Inflammatory macrophage (primary cell): ENCODE data around the gene HS6ST1.

Experiments
- DNase-seq, 2 donors: peaks; one replicate each; pipeline ENCODE4 v3.0.0-alpha.2; 2020 to 2022
- total RNA-seq, 18 experiments: gene quantifications; one replicate each; lab custom pipeline; 2026; ENCODE audit warnings: mixed read lengths in 6 of 18, inconsistent platforms in 2 of 18; lab: John Stamatoyannopoulos, UW

HS6ST1 gene
- total RNA-seq = 5.7 to 127 (median 51.1) reads per million in 18 experiments

DNA sequence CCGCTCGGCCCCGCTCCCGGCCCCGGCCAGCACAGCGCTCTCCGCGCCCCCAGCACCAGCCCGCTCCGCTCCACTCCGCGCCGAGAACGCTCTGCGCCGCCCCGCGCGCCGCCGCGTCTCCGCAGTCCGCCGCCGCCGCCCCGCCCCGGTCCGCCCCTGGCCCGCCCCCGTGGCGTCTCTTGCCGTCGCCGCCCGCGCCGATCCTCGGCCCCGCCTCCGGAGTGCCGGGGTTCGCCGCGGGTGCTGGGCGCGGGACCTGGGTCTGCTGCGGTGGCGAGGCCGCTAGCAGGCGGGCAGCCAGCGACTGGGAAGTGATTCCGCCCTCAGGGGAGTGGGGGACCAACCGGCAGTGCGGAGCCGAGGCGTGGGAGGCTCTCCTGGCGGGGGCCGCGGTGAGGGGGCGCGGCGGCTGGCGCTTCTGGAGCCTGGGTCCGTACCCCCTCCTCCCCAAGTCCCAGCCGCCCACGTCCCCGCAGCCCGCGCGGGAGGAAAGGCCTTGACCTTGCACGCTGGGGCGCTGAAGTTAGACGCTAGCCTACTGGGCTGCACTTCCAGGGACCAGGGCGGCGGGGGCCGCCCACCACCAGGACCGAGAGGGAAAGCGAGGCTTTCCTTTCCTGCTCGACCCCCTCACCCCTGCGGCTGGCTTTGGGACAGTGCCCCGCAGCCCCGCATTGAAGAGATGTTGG, at the start of gene HS6ST1:
Gene HS6ST1, minus strand, starts transcription at position 93 of the 689 bp plus-strand sequence. CDS start 305 bp downstream, outside the sequence.
- peak; percentile 70 to 83 for DNase-seq

- no peak for DNase-seq
Measured at GRCh38 chr2:128367601-128368359, 49.1 kb upstream of the HS6ST1 start.

- no peak for DNase-seq
Measured at GRCh38 chr2:128366713-128367511, 48.2 kb upstream of the HS6ST1 start.

DNA sequence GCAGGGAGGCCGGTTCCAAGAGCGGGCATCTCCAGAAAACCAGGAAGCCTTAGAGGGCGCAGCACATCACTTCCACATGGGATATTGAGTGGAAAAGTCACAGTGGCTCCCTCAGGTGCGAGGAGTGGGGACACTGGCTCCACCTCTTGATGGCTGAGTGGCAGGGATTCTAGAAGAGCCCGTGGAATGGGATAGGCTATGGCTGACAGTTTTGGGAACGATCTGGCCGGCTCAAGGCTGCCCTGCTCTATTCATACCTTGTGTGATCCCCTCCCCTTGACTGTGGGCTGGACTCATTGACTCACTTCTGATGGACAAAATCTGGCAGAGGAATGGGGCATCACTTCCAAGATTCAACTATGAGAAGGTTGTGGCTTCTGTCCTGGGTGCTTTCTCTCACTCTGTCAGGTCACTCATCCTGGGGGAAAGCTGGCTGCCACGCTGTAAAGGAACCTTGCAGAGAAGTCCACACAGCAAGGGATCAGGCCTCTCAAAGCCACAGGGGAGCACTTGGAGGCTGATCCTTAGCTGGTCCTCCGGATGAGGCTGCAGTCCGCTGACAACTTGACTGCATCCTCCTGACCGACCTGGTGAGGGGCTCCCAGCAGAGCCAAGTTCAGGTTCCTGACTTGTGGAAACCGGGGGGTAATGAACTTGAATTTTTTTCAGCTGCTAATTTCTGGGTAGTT, 46.7 kb upstream of the HS6ST1 start:
- no peak for DNase-seq

- DNase-seq = no peak
Measured at GRCh38 chr2:128364441-128364911, 45.8 kb upstream of the HS6ST1 start.

- DNase-seq = no peak
Measured at GRCh38 chr2:128363934-128364361, 45.3 kb upstream of the HS6ST1 start.

GRCh38 chr2:128362889-128363228, 44.2 kb upstream of the HS6ST1 start:
- DNase-seq = no peak

GRCh38 chr2:128362176-128362888, 43.7 kb upstream of the HS6ST1 start:
- no peak for DNase-seq

DNA sequence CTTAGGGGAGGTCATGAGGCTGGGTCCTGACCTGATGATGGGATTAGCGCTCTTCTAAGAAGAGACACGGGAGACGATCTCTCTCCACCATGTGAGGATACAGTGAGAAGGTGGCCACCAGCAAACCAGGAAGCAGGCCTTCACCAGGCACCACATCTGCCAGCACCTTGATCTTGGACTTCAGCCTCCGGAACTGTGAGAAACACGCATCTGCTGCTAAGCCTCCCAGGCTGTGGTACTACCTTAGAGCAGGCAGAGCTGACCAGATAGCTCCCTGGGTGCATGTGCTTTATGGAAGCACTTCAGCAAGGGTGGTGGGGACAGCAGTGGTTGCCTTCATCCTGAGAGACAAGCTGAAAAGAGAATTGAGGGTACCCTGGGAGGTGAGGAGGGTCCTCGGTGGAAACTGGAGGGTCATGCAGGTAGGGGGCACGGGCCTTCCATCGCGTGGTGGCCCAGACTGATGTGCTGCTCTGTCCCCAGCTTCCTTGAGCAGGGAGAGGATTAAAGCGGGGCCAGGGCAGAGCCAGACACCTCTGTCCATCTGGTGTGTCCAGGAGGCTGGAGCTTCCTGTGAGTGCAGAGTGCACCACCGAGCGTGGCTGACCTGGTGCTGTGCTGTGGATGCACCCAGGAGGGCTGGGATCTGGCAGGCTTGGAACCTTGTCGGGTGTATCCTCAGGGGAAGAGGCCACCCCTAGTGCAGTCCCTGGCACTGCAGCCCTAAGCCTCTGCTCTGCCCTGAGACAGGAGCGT, 42.9 kb upstream of the HS6ST1 start:
- DNase-seq = no peak

DNA sequence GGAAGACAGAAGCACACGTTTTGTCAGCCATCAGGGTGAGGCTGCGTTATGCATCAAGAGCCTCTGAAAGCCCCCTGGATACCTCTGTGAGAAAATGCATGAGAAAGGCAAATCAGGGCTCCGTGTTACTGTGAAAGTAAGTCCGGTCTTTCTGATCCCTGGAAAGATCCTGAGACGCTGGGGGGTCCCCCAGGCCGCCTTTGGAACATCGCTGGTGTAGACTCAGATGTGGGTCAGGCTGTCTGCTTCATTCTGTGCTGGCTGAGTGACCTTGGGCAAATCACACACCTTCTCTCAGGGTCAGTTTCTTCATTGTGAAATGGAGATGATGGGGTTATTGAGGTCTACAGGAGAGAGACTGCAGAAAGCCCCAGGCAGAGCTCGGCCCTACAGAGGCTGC, 42.0 kb upstream of the HS6ST1 start:
- no peak for DNase-seq

DNA sequence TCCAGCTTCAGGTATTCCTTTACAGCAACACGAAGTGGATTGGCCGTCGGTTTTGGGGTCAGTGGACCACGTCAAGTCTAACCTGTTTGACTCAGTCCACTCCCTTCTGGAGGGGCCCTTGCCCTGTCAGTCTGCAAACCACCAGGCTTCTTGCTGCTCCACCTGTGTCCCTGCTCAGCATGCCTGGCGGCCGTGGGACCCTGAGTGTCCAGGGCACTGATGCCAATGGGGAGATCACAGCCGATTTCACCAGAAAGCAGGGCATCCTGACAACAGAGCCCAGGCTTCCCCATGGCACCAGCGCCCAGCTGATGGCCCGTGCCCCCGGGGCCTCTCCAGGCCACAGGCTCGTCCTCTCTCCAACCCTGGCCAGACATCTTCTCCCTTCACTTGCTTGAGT, 41.2 kb upstream of the HS6ST1 start:
- no peak for DNase-seq

DNA sequence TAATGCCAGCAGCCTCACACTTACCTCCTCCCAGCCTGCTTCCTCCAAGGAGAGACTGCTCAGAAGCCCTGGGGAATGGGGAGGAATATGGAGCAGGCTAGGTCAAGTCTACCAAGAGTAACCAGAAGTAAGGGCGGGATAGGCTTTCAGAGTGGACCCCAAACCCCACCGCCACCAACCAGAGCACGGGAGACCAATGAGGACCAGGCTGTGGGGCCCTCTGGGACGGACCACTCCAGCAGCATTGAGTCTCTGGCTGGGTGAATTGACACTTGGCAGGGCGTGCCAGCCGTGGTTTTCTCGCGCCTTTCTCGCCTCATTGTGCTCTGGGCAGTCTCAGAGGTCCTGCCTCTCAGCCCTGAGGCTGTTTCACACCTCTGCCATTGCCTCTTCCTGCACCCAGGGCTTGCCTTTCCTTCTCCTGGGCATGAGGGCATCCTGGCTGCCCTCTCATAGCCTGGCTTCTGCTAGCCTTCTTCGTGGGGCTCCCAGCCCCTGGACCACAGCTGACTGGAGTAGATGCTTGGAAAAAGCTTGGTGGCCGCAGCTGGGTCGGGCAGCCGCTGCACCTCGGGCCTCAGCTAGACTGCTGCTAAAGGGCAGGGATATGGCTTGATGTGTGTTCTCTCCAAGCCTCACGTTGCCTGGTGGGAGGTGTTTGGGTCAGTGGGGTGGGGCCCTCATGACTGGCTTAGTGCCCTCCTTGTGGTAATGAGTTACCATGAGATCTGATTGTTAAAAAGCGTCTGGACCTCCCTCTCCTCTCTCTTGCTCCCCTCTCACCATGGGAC, 40.5 kb upstream of the HS6ST1 start:
- DNase-seq = no peak

DNA sequence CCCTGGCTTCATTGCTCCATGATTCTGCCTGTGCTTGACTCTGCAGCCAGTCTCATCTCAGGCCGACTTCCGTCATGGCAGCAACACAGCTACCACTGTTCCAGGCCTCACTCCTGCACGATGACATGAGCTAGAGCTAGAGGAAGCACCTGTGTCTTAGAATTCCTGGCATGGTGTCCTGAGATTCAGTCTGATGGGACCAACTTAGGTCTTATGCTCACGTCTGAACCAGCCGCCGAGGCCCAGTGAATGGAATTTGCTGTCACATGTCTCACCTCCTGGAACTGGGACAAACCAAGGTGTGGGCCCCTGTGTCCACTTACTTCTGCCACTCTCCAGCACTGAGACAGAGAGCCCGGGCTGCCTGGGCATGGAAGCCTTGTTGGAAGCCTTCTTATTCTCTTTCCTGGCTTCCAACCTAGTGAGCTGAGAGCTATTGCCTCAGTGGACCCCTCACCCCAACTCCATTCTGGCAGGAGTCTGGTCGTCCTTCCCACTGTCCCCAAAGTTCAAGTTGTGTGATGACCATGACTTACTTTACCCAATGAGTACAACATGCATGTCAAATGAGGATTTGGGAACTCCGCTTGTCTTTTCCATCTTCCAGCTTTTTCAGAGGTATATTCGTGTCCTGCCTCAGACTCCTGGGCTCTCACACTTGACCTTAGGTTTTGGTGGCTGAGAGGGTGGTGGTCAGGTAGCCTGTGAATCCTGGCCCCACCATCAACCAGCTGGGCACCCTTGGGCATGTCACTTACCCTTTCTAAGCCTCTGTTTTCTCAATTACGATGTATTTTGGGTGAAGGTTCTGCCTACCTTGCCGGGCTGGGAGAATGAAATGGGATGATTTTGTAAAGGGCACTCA, 39.1 kb upstream of the HS6ST1 start:
- DNase-seq = no peak

DNA sequence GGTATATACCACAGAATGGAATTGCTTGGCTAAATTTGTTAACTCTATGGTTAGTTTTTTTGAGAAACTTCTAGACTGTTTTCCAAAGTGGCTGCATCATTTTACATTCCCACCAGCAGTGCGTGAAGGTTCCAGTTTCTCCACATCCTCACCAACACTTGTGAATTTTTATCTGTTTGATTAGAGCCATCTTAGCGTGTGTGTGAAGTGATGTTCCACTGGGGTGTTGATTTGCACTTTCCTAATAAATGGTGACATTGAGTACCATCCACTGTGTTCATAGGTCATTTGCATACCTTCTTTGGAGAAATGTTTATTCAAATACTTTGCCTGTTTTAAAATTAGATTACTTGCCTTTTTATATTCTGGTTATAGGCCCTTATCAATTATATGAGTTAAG, 37.5 kb upstream of the HS6ST1 start:
- no peak for DNase-seq

DNA sequence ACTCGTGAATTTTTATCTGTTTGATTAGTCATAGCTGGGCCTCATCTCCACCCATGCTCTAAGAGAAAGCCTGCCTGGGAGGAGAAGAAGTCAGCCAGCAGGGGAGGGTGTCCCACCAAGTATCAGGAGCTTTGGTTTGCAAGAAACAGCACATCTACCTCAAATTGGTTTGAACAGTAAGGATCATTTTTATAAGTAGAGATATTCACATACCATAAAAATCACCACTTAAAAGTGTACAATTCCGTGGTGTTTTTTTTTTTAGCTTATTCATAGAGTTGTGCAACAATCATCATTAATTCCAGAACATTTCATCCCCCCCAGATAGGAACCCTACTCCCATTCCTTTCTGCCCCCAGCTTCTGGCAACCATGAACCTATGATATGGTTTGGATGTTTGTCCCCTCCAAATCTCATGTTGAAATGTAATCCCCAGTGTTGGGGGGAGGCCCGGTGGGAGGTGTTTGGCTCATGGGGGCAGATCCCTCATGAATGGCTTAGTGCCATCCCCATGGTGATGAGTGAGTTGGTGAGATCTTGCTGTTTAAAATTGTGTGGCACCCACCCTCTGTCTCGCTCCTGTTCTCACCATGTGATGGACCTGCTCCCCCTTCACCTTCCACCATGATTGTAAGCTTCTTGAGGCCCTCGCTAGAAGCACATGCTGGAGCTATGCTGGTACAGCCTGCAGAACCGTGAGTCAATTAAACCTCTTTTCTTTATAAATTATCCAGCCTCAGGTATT, 36.2 kb upstream of the HS6ST1 start:
- DNase-seq = no peak

DNA sequence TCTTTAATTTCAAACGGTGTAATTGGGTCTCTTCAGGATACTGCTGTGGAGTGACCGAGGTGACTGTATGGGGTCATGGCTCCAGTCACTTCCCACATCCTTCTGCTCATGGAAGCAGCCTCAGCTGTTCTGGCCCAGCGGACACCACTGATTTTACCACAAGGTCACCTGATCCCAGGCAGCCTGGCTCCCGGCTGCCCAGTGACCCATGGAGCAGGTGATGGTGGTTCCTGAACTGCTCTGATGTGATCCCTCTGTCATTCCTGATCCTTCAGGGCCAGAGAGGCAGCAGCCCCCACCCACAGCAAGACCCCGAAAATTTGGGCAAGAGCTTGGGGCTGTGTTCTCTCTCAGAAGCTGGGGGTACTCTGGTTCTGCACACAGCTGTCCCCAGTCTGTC, 35.5 kb upstream of the HS6ST1 start:
- no peak for DNase-seq

DNA sequence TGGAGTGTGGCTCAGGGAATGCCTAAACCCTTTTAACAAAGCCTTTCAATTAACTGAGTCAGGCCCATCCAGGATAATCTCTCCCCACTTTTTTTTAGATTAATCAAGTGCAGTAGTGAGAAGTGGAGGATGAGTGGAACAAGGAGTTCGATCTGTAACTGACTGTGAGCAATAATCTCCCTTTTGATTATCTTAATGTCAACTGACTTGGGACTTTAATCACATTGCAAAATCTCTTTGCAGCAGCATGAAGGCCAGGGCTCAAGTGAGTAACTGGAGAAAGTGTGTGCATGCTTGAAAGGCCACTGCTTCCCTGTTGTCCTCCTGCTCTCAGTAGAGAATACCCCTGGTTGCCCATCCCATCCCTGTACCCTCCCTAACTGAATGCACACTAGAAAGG, 32.1 kb upstream of the HS6ST1 start:
- no peak for DNase-seq

DNA sequence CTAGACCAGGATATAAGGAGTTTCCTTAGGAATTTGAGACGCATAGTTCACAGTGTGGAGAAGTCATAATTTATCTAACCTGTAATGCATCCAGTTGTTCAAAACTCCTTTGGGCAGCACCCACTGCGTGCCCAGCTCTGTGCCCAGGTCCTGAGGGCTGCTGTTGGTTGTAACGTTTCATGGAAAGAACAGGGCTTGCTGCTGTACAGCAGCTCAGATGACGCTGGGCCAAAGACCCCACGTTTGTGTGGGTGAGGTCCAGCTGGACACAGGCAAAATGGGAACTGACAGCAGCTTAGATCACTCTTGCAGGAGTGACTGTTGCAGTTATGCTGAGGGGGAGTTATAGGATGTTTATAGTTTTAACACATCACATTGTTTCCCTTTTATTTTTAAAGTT, 30.0 kb upstream of the HS6ST1 start:
- DNase-seq = no peak
